GM15510 (cell line): ENCODE data around the gene GRIN2A.

Experiments
- POLR2A ChIP-seq: IDR thresholded peaks from 3 replicates; pipeline ENCODE4 v1.6.1; 2011; ENCODE audit warnings: borderline replicate concordance; ENCODE audit not compliant: insufficient read length; ENCODE audit errors: extremely low read depth

Gene GRIN2A

GRCh38 chr16:10200637-10201586 is 18.7 kb upstream of the GRIN2A start:
- TF ChIP-seq POLR2A: no peak

GRCh38 chr16:10196999-10197398 is 14.8 kb upstream of the GRIN2A start:
- TF ChIP-seq POLR2A: no peak

- TF ChIP-seq POLR2A: no peak
Observed at GRCh38 chr16:10191096-10191495, 8.9 kb upstream of the GRIN2A start.

GRCh38 chr16:10189861-10190390 is 7.7 kb upstream of the GRIN2A start:
- no peak for TF ChIP-seq POLR2A

GRCh38 chr16:10188236-10188635 is 6.0 kb upstream of the GRIN2A start:
- TF ChIP-seq POLR2A: no peak

- TF ChIP-seq POLR2A: no peak
Observed at GRCh38 chr16:10181196-10182162, 749 bp downstream of the GRIN2A start.

GRCh38 chr16:10180771-10181163 is 1.5 kb downstream of the GRIN2A start:
- TF ChIP-seq POLR2A: no peak

- TF ChIP-seq POLR2A: no peak
Observed at GRCh38 chr16:10180042-10180770, 2.0 kb downstream of the GRIN2A start.

- no peak for TF ChIP-seq POLR2A
Observed at GRCh38 chr16:10178526-10178925, 3.7 kb downstream of the GRIN2A start.

- TF ChIP-seq POLR2A: no peak
Observed at GRCh38 chr16:10178080-10178479, 4.1 kb downstream of the GRIN2A start.

- no peak for TF ChIP-seq POLR2A
Observed at GRCh38 chr16:10172848-10173655, 9.2 kb downstream of the GRIN2A start.

- TF ChIP-seq POLR2A: no peak
Observed at GRCh38 chr16:10171221-10171620, 11.0 kb downstream of the GRIN2A start.

GRCh38 chr16:10169904-10170410 is 12.3 kb downstream of the GRIN2A start:
- no peak for TF ChIP-seq POLR2A
